ENCODE measurements around the gene CHID1. TPM values are rescaled to one million over a fixed set of nuclear protein-coding genes. Genes with fewer than 3 reads are reported as not detected.
A peak's percentile ranks its signal among the peaks of the same experiment; 100 is the strongest.

CHID1 gene
- total RNA-seq, 1 donor from 2014 or later, result 46.8 TPM

- no peak for DNase-seq (ENCODE audit: low read depth, low spot score)
Observed at GRCh38 chr11:850775-851763, 59.5 kb downstream of the CHID1 start.

- no peak for DNase-seq (ENCODE audit: low read depth, low spot score)
Observed at GRCh38 chr11:849951-850774, 60.4 kb downstream of the CHID1 start.

- no peak for DNase-seq (ENCODE audit: low read depth, low spot score)
Observed at GRCh38 chr11:849104-849824, 61.3 kb downstream of the CHID1 start.

GRCh38 chr11:848380-848931, 62.2 kb downstream of the CHID1 start:
- DNase-seq (ENCODE audit: low read depth, low spot score), result no peak

GRCh38 chr11:847876-848275, 62.7 kb downstream of the CHID1 start:
- no peak for DNase-seq (ENCODE audit: low read depth, low spot score)

- DNase-seq (ENCODE audit: low read depth, low spot score), result no peak
Observed at GRCh38 chr11:846496-847098, 64.0 kb downstream of the CHID1 start.

- no peak for DNase-seq (ENCODE audit: low read depth, low spot score)
Observed at GRCh38 chr11:845872-846495, 64.6 kb downstream of the CHID1 start.

- peak; percentile 84 for DNase-seq (ENCODE audit: low read depth, low spot score)
Observed at GRCh38 chr11:844693-845644, 65.6 kb downstream of the CHID1 start.

GRCh38 chr11:843818-844692, 66.6 kb downstream of the CHID1 start:
- DNase-seq (ENCODE audit: low read depth, low spot score), result peak; percentile 93

GRCh38 chr11:843086-843734, 67.4 kb downstream of the CHID1 start:
- DNase-seq (ENCODE audit: low read depth, low spot score), result no peak

- peak; percentile 75 for DNase-seq (ENCODE audit: low read depth, low spot score)
Observed at GRCh38 chr11:842370-843002, 68.1 kb downstream of the CHID1 start, which contains the start of the genes POLR2L and TSPAN4. Gene POLR2L, minus strand, starts transcription at chr11:842529. Its CDS starts 21 bp downstream, at chr11:842508. Gene TSPAN4, plus strand, starts transcription at chr11:842852. Its CDS starts 7,453 bp downstream, at chr11:850305.

- DNase-seq (ENCODE audit: low read depth, low spot score), result no peak
Observed at GRCh38 chr11:841981-842369, 68.6 kb downstream of the CHID1 start.

GRCh38 chr11:839875-840617, 70.6 kb downstream of the CHID1 start:
- no peak for DNase-seq (ENCODE audit: low read depth, low spot score)

GRCh38 chr11:839280-839623, 71.4 kb downstream of the CHID1 start:
- no peak for DNase-seq (ENCODE audit: low read depth, low spot score)

GRCh38 chr11:838441-839279, 72.0 kb downstream of the CHID1 start:
- no peak for DNase-seq (ENCODE audit: low read depth, low spot score)

- DNase-seq (ENCODE audit: low read depth, low spot score), result no peak
Observed at GRCh38 chr11:837990-838307, 72.7 kb downstream of the CHID1 start.

Measured in pulmonary artery endothelial cell (primary cell).